ENCODE measurements around the gene TRIM56.

The TRIM56 gene

GRCh38 chr7:101134399-101134980 lies 49.2 kb downstream of the TRIM56 start:
- DNase-seq = no peak

- DNase-seq = no peak
Measured at GRCh38 chr7:101137651-101138212, 52.5 kb downstream of the TRIM56 start.

GRCh38 chr7:101138213-101138870 lies 53.1 kb downstream of the TRIM56 start:
- DNase-seq = peak; percentile 89

GRCh38 chr7:101140339-101140699 lies 55.0 kb downstream of the TRIM56 start:
- no peak for DNase-seq

GRCh38 chr7:101140746-101141382 lies 55.6 kb downstream of the TRIM56 start:
- no peak for DNase-seq
